ENCODE results near the gene JUN. TPM values are rescaled to one million over a fixed set of nuclear protein-coding genes. Genes with fewer than 3 reads are reported as not detected.

Gene JUN
- total and polyA plus RNA-seq, 2 donors from 2014 or later: 41.8 to 109 TPM

DNA sequence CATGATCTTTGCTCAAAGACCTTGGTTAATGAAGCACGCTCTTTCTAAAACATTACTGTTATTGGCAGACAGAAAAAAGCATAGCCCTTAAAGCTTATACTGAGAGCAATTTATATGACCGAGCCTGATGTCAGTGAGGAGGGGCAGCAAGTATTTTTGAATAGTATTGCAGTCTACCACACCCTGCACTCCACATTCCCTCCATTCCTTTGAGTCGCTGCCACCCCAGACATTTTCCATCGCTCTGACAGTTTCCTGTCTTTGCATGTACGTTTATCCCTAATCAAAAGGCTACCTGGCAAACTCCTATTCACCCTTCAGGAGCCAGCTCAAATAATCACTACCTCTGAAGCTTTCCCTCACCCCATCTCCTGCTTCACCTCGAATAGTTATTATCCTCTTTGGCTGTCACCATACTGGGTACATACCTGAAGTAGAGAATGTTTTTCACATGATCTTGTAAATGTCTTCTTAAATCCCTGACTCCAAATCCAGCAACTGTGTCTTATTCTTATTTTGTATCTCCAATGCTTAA is 5.5 kb upstream of the JUN start:
- no peak for FAIRE-seq
- no peaks in the 10 kb centered on the region for H3K9me3 ChIP-seq (ENCODE audit: control insufficient read depth in 2 of 3, insufficient read depth in 1 of 3, low read length in 3 of 3)
- no peaks in the 10 kb centered on the region for H3K36me3 ChIP-seq (ENCODE audit: control insufficient read depth in 2 of 3, insufficient read depth in 3 of 3, low read length in 3 of 3)
- no peak for DNase-seq
- intact Hi-C loops (cut with DNase I): no loop called here
- H3K4me1 ChIP-seq (ENCODE audit: control insufficient read depth in 2 of 3, insufficient read depth in 2 of 3, low read depth in 1 of 3, low read length in 3 of 3): peaks cover 0 to 4% (median 4%) of the 10 kb centered on the region in 3 donors
- H3K27me3 ChIP-seq (ENCODE audit: control insufficient read depth, insufficient read depth, low read length): no peaks in the 10 kb centered on the region
- no peak overlapping the region for H3K4me3 ChIP-seq (ENCODE audit: low read length in 3 of 3)
- no peak overlapping the region for H3K27ac ChIP-seq (ENCODE audit: low read depth in 2 of 2, low read length in 2 of 2)
- TF ChIP-seq, protein P1, sequence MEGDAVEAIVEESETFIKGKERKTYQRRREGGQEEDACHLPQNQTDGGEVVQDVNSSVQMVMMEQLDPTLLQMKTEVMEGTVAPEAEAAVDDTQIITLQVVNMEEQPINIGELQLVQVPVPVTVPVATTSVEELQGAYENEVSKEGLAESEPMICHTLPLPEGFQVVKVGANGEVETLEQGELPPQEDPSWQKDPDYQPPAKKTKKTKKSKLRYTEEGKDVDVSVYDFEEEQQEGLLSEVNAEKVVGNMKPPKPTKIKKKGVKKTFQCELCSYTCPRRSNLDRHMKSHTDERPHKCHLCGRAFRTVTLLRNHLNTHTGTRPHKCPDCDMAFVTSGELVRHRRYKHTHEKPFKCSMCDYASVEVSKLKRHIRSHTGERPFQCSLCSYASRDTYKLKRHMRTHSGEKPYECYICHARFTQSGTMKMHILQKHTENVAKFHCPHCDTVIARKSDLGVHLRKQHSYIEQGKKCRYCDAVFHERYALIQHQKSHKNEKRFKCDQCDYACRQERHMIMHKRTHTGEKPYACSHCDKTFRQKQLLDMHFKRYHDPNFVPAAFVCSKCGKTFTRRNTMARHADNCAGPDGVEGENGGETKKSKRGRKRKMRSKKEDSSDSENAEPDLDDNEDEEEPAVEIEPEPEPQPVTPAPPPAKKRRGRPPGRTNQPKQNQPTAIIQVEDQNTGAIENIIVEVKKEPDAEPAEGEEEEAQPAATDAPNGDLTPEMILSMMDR (IDR thresholded peaks at IDR 0.05; ENCODE audit: borderline replicate concordance, extremely low read depth, insufficient read depth): no peak
- H3K9ac ChIP-seq (ENCODE audit: low read length in 3 of 3): no peak overlapping the region

DNA sequence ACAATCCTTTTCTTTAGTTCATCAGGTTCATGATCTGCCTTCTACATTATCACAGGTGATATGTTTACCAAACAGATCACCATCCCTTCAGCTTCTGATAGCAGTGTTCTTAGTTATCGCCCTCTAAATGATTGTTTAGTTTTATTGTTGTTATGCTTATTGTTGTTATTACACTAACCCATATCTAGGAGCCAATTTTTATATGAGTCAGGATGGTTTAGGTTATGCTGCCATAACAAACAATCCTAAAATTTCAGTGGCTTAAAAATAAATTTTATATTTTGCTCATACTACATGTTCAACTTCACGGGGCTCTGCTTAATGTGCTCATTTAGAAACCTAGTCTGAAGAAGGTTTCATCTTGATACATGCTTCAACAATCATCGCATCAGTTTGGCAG is 4.4 kb upstream of the JUN start:
- Histone ChIP-seq H3K4me3 (ENCODE audit: low read length in 3 of 3) (no peak overlapping the region), H3K36me3 (ENCODE audit: control insufficient read depth in 2 of 3, insufficient read depth in 3 of 3, low read length in 3 of 3) (no peaks in the 10 kb centered on the region), H3K27me3 (ENCODE audit: control insufficient read depth, insufficient read depth, low read length) (no peaks in the 10 kb centered on the region), H3K27ac (ENCODE audit: low read depth in 2 of 2, low read length in 2 of 2) (no peak overlapping the region), H3K4me1 (ENCODE audit: control insufficient read depth in 2 of 3, insufficient read depth in 2 of 3, low read depth in 1 of 3, low read length in 3 of 3) (peaks cover 0 to 4% (median 4%) of the 10 kb centered on the region in 3 donors), H3K9ac (ENCODE audit: low read length in 3 of 3) (no peak overlapping the region), H3K9me3 (ENCODE audit: control insufficient read depth in 2 of 3, insufficient read depth in 1 of 3, low read length in 3 of 3) (no peaks in the 10 kb centered on the region)
- no peak for DNase-seq
- TF ChIP-seq, protein P1 (IDR thresholded peaks at IDR 0.05; ENCODE audit: borderline replicate concordance, extremely low read depth, insufficient read depth): no peak
- intact Hi-C loops (cut with DNase I): no loop called here
- FAIRE-seq: no peak

DNA sequence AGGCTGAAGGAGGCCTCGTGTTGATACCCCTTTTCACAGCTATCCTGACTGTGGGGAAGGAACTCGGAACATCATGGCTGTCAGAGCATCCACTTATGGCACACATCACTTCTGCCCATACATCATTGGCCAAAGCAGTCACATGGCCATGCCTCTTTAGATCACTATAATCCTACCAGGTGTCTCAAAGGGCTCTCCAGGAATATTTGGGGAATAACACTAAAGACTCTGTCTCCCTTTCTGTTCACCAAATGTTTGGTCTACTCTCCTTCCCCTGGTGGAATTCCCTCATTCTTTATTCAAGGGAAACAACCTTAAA is 3.0 kb upstream of the JUN start:
- intact Hi-C loops (cut with DNase I): no loop called here
- Histone ChIP-seq H3K9me3 (ENCODE audit: control insufficient read depth in 2 of 3, insufficient read depth in 1 of 3, low read length in 3 of 3) (no peaks in the 10 kb centered on the region), H3K4me3 (ENCODE audit: low read length in 3 of 3) (no peak overlapping the region), H3K36me3 (ENCODE audit: control insufficient read depth in 2 of 3, insufficient read depth in 3 of 3, low read length in 3 of 3) (peaks cover 0 to 3% (median 0%) of the 10 kb centered on the region in 3 donors), H3K27me3 (ENCODE audit: control insufficient read depth, insufficient read depth, low read length) (no peaks in the 10 kb centered on the region), H3K9ac (ENCODE audit: low read length in 3 of 3) (no peak overlapping the region), H3K4me1 (ENCODE audit: control insufficient read depth in 2 of 3, insufficient read depth in 2 of 3, low read depth in 1 of 3, low read length in 3 of 3) (peaks cover 0 to 4% (median 4%) of the 10 kb centered on the region in 3 donors), H3K27ac (ENCODE audit: low read depth in 2 of 2, low read length in 2 of 2) (peak overlapping the region in 1 of 2 donors; percentile 97)
- FAIRE-seq: no peak
- TF ChIP-seq, protein P1 (IDR thresholded peaks at IDR 0.05; ENCODE audit: borderline replicate concordance, extremely low read depth, insufficient read depth): no peak
- no peak for DNase-seq

Measured in kidney (tissue), 14 donors.